HG03139 (cell line): ENCODE measurements around the gene GALNT2.

Experiments used
- ATAC-seq: cut with Tn5 transposase; IDR thresholded peaks from one replicate; pipeline ENCODE4 v1.9.1; 2021; ENCODE audit not compliant: unreplicated experiment

The GALNT2 gene

GRCh38 chr1:230127105-230128054 is 60.3 kb downstream of the GALNT2 start:
- ATAC-seq: no peak

GRCh38 chr1:230128569-230129285 is 61.7 kb downstream of the GALNT2 start:
- ATAC-seq: no peak

- ATAC-seq: no peak
Observed at GRCh38 chr1:230129341-230129740, 62.3 kb downstream of the GALNT2 start.

- no peak for ATAC-seq
Observed at GRCh38 chr1:230130172-230130944, 63.3 kb downstream of the GALNT2 start.

- ATAC-seq: no peak
Observed at GRCh38 chr1:230131457-230131856, 64.4 kb downstream of the GALNT2 start.

GRCh38 chr1:230132758-230133157 is 65.7 kb downstream of the GALNT2 start:
- ATAC-seq: no peak

GRCh38 chr1:230135726-230136125 is 68.7 kb downstream of the GALNT2 start:
- no peak for ATAC-seq

GRCh38 chr1:230136453-230137336 is 69.7 kb downstream of the GALNT2 start:
- no peak for ATAC-seq

GRCh38 chr1:230137337-230137815 is 70.3 kb downstream of the GALNT2 start:
- ATAC-seq: no peak

GRCh38 chr1:230138561-230139239 is 71.7 kb downstream of the GALNT2 start:
- no peak for ATAC-seq

- ATAC-seq: no peak
Observed at GRCh38 chr1:230139315-230139714, 72.3 kb downstream of the GALNT2 start.

GRCh38 chr1:230139741-230140140 is 72.7 kb downstream of the GALNT2 start:
- ATAC-seq: no peak

- no peak for ATAC-seq
Observed at GRCh38 chr1:230140221-230141020, 73.4 kb downstream of the GALNT2 start.

- ATAC-seq: no peak
Observed at GRCh38 chr1:230141021-230141648, 74.1 kb downstream of the GALNT2 start.

GRCh38 chr1:230141797-230142607 is 75.0 kb downstream of the GALNT2 start:
- ATAC-seq: no peak

- no peak for ATAC-seq
Observed at GRCh38 chr1:230142608-230143210, 75.7 kb downstream of the GALNT2 start.

GRCh38 chr1:230143534-230143933 is 76.5 kb downstream of the GALNT2 start:
- no peak for ATAC-seq
